Kidney (tissue), 14 donors: Measurements from ENCODE around the gene BTG2. TPM values are rescaled to one million over a fixed set of nuclear protein-coding genes. Genes with fewer than 3 reads are reported as not detected.

Experiments
- DNase-seq, 5 donors: peaks; one replicate each; pipeline ENCODE4 v3.0.0-alpha.2; 2013 to 2020
- FAIRE-seq: peaks from 2 replicates; lab custom pipeline; 2012; peaks lifted over from hg19 to GRCh38; lab: Jason Lieb, UNC
- H3K27ac ChIP-seq, 2 donors: one replicate each; pipeline ENCODE4 v1.7.0; 2013; ENCODE audit warnings: low read depth in 2 of 2, low read length in 2 of 2, inconsistent platforms in 1 of 2
- H3K27me3 ChIP-seq: one replicate; pipeline ENCODE4 v1.7.1; 2013; ENCODE audit warnings: low read length, inconsistent platforms; ENCODE audit not compliant: control insufficient read depth, insufficient read depth
- H3K36me3 ChIP-seq, 3 donors: one replicate each; pipeline versions ENCODE4 v1.7.0 to v1.7.1; 2013; ENCODE audit warnings: low read length in 3 of 3, control low read depth in 1 of 3, inconsistent platforms in 1 of 3; ENCODE audit not compliant: insufficient read depth in 3 of 3, control insufficient read depth in 2 of 3
- H3K4me1 ChIP-seq, 3 donors: one replicate each; pipeline versions ENCODE4 v1.7.0 to v1.7.1; 2013; ENCODE audit warnings: low read length in 3 of 3, inconsistent platforms in 1 of 3, low read depth in 1 of 3; ENCODE audit not compliant: control insufficient read depth in 2 of 3, insufficient read depth in 2 of 3
- H3K4me3 ChIP-seq, 3 donors: one replicate each; pipeline versions ENCODE4 v1.7.0 to v1.8.1; 2013; ENCODE audit warnings: low read length in 3 of 3, control low read depth in 1 of 3, inconsistent platforms in 1 of 3
- H3K9ac ChIP-seq, 3 donors: one replicate each; pipeline versions ENCODE4 v1.7.0 to v1.7.1; 2013; ENCODE audit warnings: low read length in 3 of 3, control low read depth in 1 of 3, inconsistent platforms in 1 of 3
- H3K9me3 ChIP-seq, 3 donors: one replicate each; pipeline versions ENCODE4 v1.7.0 to v1.7.1; 2013; ENCODE audit warnings: low read length in 3 of 3, control low read depth in 1 of 3, inconsistent platforms in 1 of 3; ENCODE audit not compliant: control insufficient read depth in 2 of 3, insufficient read depth in 1 of 3
- CTCF ChIP-seq: IDR thresholded peaks from 3 replicates; pipeline ENCODE4 v1.5.1; 2012; ENCODE audit warnings: mild to moderate bottlenecking, moderate library complexity, borderline replicate concordance; ENCODE audit not compliant: insufficient read depth; ENCODE audit errors: extremely low read depth
- intact Hi-C: fragments of 100-400 bp; cut with DNase I; formaldehyde crosslinking; loops from one replicate; pipeline ENCODE4 v1.11.1; 2022
- polyA plus RNA-seq: library from polyadenylated mRNA; stranded (reverse); fragments of 350-450 nt; fragmentation: Illumina TruSeq; extraction: RNeasy Lipid Tissue Mini Kit (QIAGEN cat#74804); gene quantifications from one replicate; pipeline ENCODE4 v1.2.3, GENCODE V29; 2014; ENCODE audit warnings: low read depth, low replicate concordance; ENCODE audit not compliant: insufficient read depth
- total RNA-seq: library from RNA; stranded (reverse); fragmentation: NEBNext Ultra II Directional; extraction: Animal tissue kit (Norgen Biotek cat#: 25700); gene quantifications from one replicate; pipeline ENCODE4 v1.2.1, GENCODE V29; 2021
- donor health status: control.
- donor health status: control.
- donor health status: control.
- donor health status: control.
- donor health status: control.
- donor health status: DM: yes; HTN: yes; CAD: no.
- donor health status: Normal renal cell carcinoma (clear cell type).

BTG2 gene
- total and polyA plus RNA-seq, 2 donors from 2014 or later, result 59.9 to 156 TPM

- no peak for FAIRE-seq
- Histone ChIP-seq H3K4me1 (peaks cover 8 to 28% (median 9%) of the 10 kb centered on the region in 3 donors), H3K9ac (no peak overlapping the region), H3K9me3 (no peaks in the 10 kb centered on the region), H3K27me3 (no peaks in the 10 kb centered on the region), H3K4me3 (no peak overlapping the region), H3K36me3 (no peaks in the 10 kb centered on the region), H3K27ac (peak overlapping the region in 1 of 2 donors; percentile 13)
- DNase-seq, result peak in 1 of 5 donors; percentile 40
- intact Hi-C loops, result loop anchor here (10.0 kb wide), 1 partner anchor 218 kb away; the partner anchor contains the start of gene OPTC
- TF ChIP-seq CTCF, result no peak
These were observed 28.3 kb upstream of the BTG2 start for GRCh38 chr1:203276916-203277545.

GRCh38 chr1:203278082-203278884 is 27.0 kb upstream of the BTG2 start:
- FAIRE-seq (no peak), DNase-seq (peak; percentile 67 to 96 (median 79))
- H3K4me3 ChIP-seq, result peak overlapping the region in 1 of 3 donors; percentile 12
- H3K36me3 ChIP-seq, result no peaks in the 10 kb centered on the region
- intact Hi-C loops, result loop anchor here (10.0 kb wide), 1 partner anchor 217 kb away; the partner anchor contains the start of gene OPTC
- H3K27ac ChIP-seq, result peak overlapping the region; percentile 63 to 92
- peaks cover 11 to 36% (median 20%) of the 10 kb centered on the region in 3 donors for H3K4me1 ChIP-seq
- TF ChIP-seq CTCF, result no peak
- H3K9ac ChIP-seq, result peak overlapping the region in 2 of 3 donors; percentile 36 to 44
- H3K9me3 ChIP-seq, result no peaks in the 10 kb centered on the region
- no peaks in the 10 kb centered on the region for H3K27me3 ChIP-seq

GRCh38 chr1:203278885-203279406 is 26.4 kb upstream of the BTG2 start:
- TF ChIP-seq CTCF, result no peak
- Histone ChIP-seq H3K9ac (peak overlapping the region in 1 of 3 donors; percentile 0), H3K4me3 (peak overlapping the region in 1 of 3 donors; percentile 12), H3K27me3 (no peaks in the 10 kb centered on the region), H3K27ac (peak overlapping the region; percentile 63 to 92), H3K36me3 (no peaks in the 10 kb centered on the region), H3K4me1 (peaks cover 11 to 31% (median 22%) of the 10 kb centered on the region in 3 donors), H3K9me3 (no peaks in the 10 kb centered on the region)
- FAIRE-seq (no peak), DNase-seq (no peak)
- intact Hi-C loops, result loop anchor here (10.0 kb wide), 1 partner anchor 216 kb away; the partner anchor contains the start of gene OPTC
